ENCODE measurements around the gene BBIP1.

GRCh38 chr10:110876788-110877187 lies 42.2 kb downstream of the BBIP1 start:
- TF ChIP-seq, protein P1, sequence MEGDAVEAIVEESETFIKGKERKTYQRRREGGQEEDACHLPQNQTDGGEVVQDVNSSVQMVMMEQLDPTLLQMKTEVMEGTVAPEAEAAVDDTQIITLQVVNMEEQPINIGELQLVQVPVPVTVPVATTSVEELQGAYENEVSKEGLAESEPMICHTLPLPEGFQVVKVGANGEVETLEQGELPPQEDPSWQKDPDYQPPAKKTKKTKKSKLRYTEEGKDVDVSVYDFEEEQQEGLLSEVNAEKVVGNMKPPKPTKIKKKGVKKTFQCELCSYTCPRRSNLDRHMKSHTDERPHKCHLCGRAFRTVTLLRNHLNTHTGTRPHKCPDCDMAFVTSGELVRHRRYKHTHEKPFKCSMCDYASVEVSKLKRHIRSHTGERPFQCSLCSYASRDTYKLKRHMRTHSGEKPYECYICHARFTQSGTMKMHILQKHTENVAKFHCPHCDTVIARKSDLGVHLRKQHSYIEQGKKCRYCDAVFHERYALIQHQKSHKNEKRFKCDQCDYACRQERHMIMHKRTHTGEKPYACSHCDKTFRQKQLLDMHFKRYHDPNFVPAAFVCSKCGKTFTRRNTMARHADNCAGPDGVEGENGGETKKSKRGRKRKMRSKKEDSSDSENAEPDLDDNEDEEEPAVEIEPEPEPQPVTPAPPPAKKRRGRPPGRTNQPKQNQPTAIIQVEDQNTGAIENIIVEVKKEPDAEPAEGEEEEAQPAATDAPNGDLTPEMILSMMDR (IDR thresholded peaks at IDR 0.05), result no peak
- no peak for TF ChIP-seq POLR2A (IDR thresholded peaks at IDR 0.05)
